Measurements from ENCODE around the gene VEGFC.

DNA sequence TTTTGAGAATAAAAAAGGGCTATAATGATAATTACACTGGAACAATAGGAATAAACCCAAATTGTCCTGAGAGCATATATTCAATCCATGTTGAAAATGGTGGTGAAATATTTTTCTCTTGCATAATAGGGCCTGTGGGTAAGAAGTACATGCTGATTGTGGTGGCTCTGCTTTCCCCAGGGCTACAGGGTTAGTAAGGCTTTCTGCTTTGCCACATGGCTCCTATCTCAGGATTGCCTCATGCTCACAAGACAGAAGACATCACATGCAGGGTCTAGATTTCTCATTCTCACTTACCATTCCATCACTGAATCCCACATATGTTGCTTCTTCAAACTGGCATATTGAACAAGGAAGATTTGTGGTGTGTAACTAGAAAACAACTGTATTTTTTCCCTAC is 12.4 kb upstream of the VEGFC start:
- TF ChIP-seq POLR2A (IDR thresholded peaks at IDR 0.05; ENCODE audit: extremely low read depth, insufficient read length), result no peak
- TF ChIP-seq, protein P1, sequence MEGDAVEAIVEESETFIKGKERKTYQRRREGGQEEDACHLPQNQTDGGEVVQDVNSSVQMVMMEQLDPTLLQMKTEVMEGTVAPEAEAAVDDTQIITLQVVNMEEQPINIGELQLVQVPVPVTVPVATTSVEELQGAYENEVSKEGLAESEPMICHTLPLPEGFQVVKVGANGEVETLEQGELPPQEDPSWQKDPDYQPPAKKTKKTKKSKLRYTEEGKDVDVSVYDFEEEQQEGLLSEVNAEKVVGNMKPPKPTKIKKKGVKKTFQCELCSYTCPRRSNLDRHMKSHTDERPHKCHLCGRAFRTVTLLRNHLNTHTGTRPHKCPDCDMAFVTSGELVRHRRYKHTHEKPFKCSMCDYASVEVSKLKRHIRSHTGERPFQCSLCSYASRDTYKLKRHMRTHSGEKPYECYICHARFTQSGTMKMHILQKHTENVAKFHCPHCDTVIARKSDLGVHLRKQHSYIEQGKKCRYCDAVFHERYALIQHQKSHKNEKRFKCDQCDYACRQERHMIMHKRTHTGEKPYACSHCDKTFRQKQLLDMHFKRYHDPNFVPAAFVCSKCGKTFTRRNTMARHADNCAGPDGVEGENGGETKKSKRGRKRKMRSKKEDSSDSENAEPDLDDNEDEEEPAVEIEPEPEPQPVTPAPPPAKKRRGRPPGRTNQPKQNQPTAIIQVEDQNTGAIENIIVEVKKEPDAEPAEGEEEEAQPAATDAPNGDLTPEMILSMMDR (IDR thresholded peaks at IDR 0.05; ENCODE audit: low read depth, low read length), result no peak
- TF ChIP-seq, protein P2, sequence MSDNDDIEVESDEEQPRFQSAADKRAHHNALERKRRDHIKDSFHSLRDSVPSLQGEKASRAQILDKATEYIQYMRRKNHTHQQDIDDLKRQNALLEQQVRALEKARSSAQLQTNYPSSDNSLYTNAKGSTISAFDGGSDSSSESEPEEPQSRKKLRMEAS (IDR thresholded peaks at IDR 0.05; ENCODE audit: low read depth, low read length), result no peak
- no peak for TF ChIP-seq MYC (IDR thresholded peaks at IDR 0.05; ENCODE audit: low read depth, low read length)

Measured in NB4 (cell line).